K562 (cell line): Measurements from ENCODE around the gene KYAT1. TPM values are rescaled to one million over a fixed set of nuclear protein-coding genes. Genes with fewer than 3 reads are reported as not detected.
A peak's percentile ranks its signal among the peaks of the same experiment; 100 is the strongest.

ENCODE experiments used
- BCOR ChIP-seq: fragments of 450-650 bp; IDR thresholded peaks from 2 replicates; pipeline ENCODE4 v1.6.1; 2016
- BRD9 ChIP-seq: fragments of 450-650 bp; IDR thresholded peaks from 2 replicates; pipeline ENCODE4 v1.6.1; 2018; ENCODE audit warnings: low read depth; ENCODE audit not compliant: partially characterized antibody
- CBFA2T3 ChIP-seq: fragments of 450-650 bp; IDR thresholded peaks from 2 replicates; pipeline ENCODE4 v1.6.1; 2017
- CHD2 ChIP-seq: IDR thresholded peaks from 2 replicates; pipeline ENCODE4 v1.6.1; 2011; ENCODE audit warnings: low read depth, low read length
- ELF2 ChIP-seq: fragments of 250-450 bp; sonication (Bioruptor Pico); IDR thresholded peaks from 2 replicates; pipeline ENCODE4 v1.5.0; 2021; ENCODE audit warnings: mild to moderate bottlenecking
- ILF3 ChIP-seq: fragments of 450-650 bp; IDR thresholded peaks from 2 replicates; pipeline ENCODE4 v1.6.1; 2018; ENCODE audit warnings: antibody characterized with exemption, mild to moderate bottlenecking, moderate library complexity, borderline replicate concordance
- KAT2B ChIP-seq: IDR thresholded peaks from one replicate; pipeline ENCODE4 v1.6.1; 2012; ENCODE audit warnings: low read depth, mild to moderate bottlenecking, control low read depth, inconsistent platforms, low read length, moderate library complexity
- KAT8 ChIP-seq: fragments of 450-650 bp; IDR thresholded peaks from 2 replicates; pipeline ENCODE4 v1.6.1; 2016; ENCODE audit warnings: low read depth, mild to moderate bottlenecking
- MCM5 ChIP-seq: fragments of 450-650 bp; IDR thresholded peaks from 2 replicates; pipeline ENCODE4 v1.6.1; 2016; ENCODE audit warnings: low read depth
- POLR2H ChIP-seq: IDR thresholded peaks from 2 replicates; pipeline ENCODE4 v1.6.1; 2016; ENCODE audit warnings: missing genetic modification characterization, low read depth, mild to moderate bottlenecking, control low read depth, missing compliant biosample characterization, moderate library complexity
- RNF2 ChIP-seq: sonication (generic); IDR thresholded peaks from 2 replicates; pipeline ENCODE4 v1.6.1; 2016
- SMARCB1 ChIP-seq: IDR thresholded peaks from 2 replicates; pipeline ENCODE4 v1.6.1; 2011; ENCODE audit warnings: improper control_type of control experiment, low read depth; ENCODE audit not compliant: insufficient read length
- TAF9B ChIP-seq: fragments of 450-650 bp; IDR thresholded peaks from 2 replicates; pipeline ENCODE4 v1.6.1; 2018; ENCODE audit warnings: mild to moderate bottlenecking; ENCODE audit not compliant: partially characterized antibody
- ZBTB1 ChIP-seq: sonication (generic); formaldehyde crosslinking; IDR thresholded peaks from 2 replicates; pipeline ENCODE4 v1.8.1; 2023; ENCODE audit warnings: missing genetic modification reagents, low read depth, mild to moderate bottlenecking, borderline replicate concordance
- ZBTB12 ChIP-seq: fragments of 250-450 bp; sonication (Bioruptor Pico); IDR thresholded peaks from 2 replicates; pipeline ENCODE4 v1.4.0; 2020
- ZEB2 ChIP-seq: fragments of 450-650 bp; IDR thresholded peaks from 2 replicates; pipeline ENCODE4 v1.6.1; 2016
- ZKSCAN3 ChIP-seq: fragments of 250-450 bp; sonication (Bioruptor Pico); IDR thresholded peaks from 2 replicates; pipeline ENCODE4 v1.4.0; 2020
- ZNF232 ChIP-seq: sonication (generic); formaldehyde crosslinking; IDR thresholded peaks from 2 replicates; pipeline ENCODE4 v1.8.0; 2022; ENCODE audit warnings: mild to moderate bottlenecking, missing genetic modification reagents
- ZNF583 ChIP-seq: fragments of 250-450 bp; sonication (Bioruptor Pico); IDR thresholded peaks from 2 replicates; pipeline ENCODE4 v1.4.0; 2020
- ZNF584 ChIP-seq: fragments of 200-800 bp; sonication (Bioruptor generic); IDR thresholded peaks from 2 replicates; pipeline ENCODE4 v1.6.1; 2016; ENCODE audit warnings: low read depth, mild to moderate bottlenecking, missing genetic modification characterization, missing compliant biosample characterization
- polyA plus RNA-seq, 8 experiments: library from polyadenylated mRNA; depleted of rRNA in 4 of 8; stranded (reverse) in 5 of 8; unstranded in 3 of 8; fragments of >200 nt; fragmentation: Nextera tagmentation in 2 of 8; fragmentation: Illumina TruSeq in 1 of 8; extraction: Ambion mirVana in 2 of 8; extraction: Trizol in 1 of 8; gene quantifications; 2 replicates each; pipeline versions ENCODE4 v1.2.1 to v1.2.3, GENCODE V29; 2011 to 2014; ENCODE audit warnings: inconsistent platforms in 1 of 8, missing spikeins in 1 of 8
- total RNA-seq, 7 experiments: library from RNA; depleted of rRNA in 6 of 7; stranded (reverse); fragments of >200 nt in 6 of 7; fragmentation: Illumina TruSeq in 2 of 7; extraction: Trizol in 2 of 7; gene quantifications; 2 replicates each; pipeline versions ENCODE4 v1.2.1 to v1.2.3, GENCODE V29; 2011 to 2021; ENCODE audit warnings: low replicate concordance in 1 of 7
- TF ChIP-seq, protein P1 (sequence below), 2 experiments: fragments of 150-350 bp in 1 of 2; IDR thresholded peaks; 2 replicates each; pipeline ENCODE4 v1.6.1; 2012 to 2016; ENCODE audit warnings: low read depth in 2 of 2, low read length in 2 of 2, mild to moderate bottlenecking in 1 of 2, moderate library complexity in 1 of 2
- TF ChIP-seq, protein P2 (sequence below): sonication (generic); formaldehyde crosslinking; IDR thresholded peaks from 2 replicates; pipeline ENCODE4 v1.8.1; 2023; ENCODE audit warnings: mild to moderate bottlenecking, missing genetic modification reagents

The KYAT1 gene
- total and polyA plus RNA-seq, 9 of the 15 experiments (the other 6 are each of a cell fraction or from before 2014, with no cell fraction given), result 6.4 to 16.8 (median 11.1) TPM

DNA sequence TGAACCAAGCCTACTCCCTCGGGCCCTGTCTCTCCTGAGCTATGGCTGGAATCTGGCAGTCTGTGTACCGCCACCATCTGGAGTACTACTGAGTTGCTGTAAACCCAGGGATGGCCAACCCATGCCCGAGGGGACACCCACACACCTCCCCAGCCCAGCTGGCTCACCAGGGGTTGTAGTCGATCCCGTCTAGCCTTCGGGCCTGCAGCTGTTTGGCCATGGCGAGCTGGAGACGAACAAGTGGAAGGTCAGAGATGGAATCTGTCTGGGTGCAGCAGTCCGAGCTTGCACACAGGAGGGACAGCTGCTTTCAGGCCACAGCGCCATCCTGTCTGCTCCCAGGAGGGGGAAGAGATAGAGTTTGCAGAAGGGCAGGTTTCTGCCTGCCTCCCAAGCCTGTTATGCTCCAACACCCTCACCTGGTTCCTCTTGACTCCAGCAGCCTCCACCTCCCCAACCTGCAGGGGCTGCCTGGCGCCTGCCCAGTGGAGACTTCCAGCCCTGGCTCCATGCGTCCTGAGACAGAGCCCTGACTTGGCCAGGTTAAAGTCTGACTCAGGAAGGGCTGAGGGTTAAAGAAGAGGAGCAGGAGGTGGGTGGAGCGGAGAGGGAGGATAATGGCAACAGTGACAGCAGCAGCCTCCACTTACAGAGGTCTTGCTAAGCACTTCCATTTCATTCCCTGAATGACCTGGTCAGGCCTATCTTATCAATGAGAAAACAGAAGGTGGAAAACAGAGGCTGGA, 36.4 kb downstream of the KYAT1 start (continued):
- TF ChIP-seq ZBTB1 (CRISPR knock-in tag) (no peak), ZNF583 (CRISPR knock-in tag) (no peak), SMARCB1 (no peak), RNF2 (peak; percentile 37; the same call in 1 of the 2 replicates), CBFA2T3 (peak; percentile 95), BCOR (no peak), ZEB2 (peak; percentile 86), ZBTB12 (CRISPR knock-in tag) (no peak), ILF3 (no peak), ZKSCAN3 (CRISPR knock-in tag) (no peak), KAT8 (no peak), POLR2H (tag) (no peak), BRD9 (no peak), KAT2B (no peak), ZNF584 (CRISPR knock-in tag) (no peak), TAF9B (no peak), CHD2 (no peak), ZNF232 (CRISPR knock-in tag) (no peak), MCM5 (no peak), ELF2 (CRISPR knock-in tag) (no peak)
- TF ChIP-seq, protein P1, sequence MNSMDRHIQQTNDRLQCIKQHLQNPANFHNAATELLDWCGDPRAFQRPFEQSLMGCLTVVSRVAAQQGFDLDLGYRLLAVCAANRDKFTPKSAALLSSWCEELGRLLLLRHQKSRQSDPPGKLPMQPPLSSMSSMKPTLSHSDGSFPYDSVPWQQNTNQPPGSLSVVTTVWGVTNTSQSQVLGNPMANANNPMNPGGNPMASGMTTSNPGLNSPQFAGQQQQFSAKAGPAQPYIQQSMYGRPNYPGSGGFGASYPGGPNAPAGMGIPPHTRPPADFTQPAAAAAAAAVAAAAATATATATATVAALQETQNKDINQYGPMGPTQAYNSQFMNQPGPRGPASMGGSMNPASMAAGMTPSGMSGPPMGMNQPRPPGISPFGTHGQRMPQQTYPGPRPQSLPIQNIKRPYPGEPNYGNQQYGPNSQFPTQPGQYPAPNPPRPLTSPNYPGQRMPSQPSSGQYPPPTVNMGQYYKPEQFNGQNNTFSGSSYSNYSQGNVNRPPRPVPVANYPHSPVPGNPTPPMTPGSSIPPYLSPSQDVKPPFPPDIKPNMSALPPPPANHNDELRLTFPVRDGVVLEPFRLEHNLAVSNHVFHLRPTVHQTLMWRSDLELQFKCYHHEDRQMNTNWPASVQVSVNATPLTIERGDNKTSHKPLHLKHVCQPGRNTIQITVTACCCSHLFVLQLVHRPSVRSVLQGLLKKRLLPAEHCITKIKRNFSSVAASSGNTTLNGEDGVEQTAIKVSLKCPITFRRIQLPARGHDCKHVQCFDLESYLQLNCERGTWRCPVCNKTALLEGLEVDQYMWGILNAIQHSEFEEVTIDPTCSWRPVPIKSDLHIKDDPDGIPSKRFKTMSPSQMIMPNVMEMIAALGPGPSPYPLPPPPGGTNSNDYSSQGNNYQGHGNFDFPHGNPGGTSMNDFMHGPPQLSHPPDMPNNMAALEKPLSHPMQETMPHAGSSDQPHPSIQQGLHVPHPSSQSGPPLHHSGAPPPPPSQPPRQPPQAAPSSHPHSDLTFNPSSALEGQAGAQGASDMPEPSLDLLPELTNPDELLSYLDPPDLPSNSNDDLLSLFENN (IDR thresholded peaks at IDR 0.05; ENCODE audit: low read depth in 2 of 2, low read length in 2 of 2), result no peak
- TF ChIP-seq, protein P2, sequence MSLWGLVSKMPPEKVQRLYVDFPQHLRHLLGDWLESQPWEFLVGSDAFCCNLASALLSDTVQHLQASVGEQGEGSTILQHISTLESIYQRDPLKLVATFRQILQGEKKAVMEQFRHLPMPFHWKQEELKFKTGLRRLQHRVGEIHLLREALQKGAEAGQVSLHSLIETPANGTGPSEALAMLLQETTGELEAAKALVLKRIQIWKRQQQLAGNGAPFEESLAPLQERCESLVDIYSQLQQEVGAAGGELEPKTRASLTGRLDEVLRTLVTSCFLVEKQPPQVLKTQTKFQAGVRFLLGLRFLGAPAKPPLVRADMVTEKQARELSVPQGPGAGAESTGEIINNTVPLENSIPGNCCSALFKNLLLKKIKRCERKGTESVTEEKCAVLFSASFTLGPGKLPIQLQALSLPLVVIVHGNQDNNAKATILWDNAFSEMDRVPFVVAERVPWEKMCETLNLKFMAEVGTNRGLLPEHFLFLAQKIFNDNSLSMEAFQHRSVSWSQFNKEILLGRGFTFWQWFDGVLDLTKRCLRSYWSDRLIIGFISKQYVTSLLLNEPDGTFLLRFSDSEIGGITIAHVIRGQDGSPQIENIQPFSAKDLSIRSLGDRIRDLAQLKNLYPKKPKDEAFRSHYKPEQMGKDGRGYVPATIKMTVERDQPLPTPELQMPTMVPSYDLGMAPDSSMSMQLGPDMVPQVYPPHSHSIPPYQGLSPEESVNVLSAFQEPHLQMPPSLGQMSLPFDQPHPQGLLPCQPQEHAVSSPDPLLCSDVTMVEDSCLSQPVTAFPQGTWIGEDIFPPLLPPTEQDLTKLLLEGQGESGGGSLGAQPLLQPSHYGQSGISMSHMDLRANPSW, result no peak
